ENCODE results near the gene TNNC1. TPM values are rescaled to one million over a fixed set of nuclear protein-coding genes. Genes with fewer than 3 reads are reported as not detected.
A peak's percentile ranks its signal among the peaks of the same experiment; 100 is the strongest.

TNNC1 gene
- 0.13 TPM in 1 of 2 replicates, not detected in the other for total RNA-seq

GRCh38 chr3:52453496-52454249, at the start of gene TNNC1:
Gene TNNC1 (minus strand): TSS chr3:52454041. CDS start chr3:52454015, 26 bp downstream.
- no peak for DNase-seq (ENCODE audit: low read depth in 2 of 2)

GRCh38 chr3:52502808-52503350, 49.0 kb upstream of the TNNC1 start:
- no peak for DNase-seq (ENCODE audit: low read depth in 2 of 2)

- no peak for DNase-seq (ENCODE audit: low read depth in 2 of 2)
Measured at GRCh38 chr3:52502001-52502400, 48.2 kb upstream of the TNNC1 start.

- DNase-seq (ENCODE audit: low read depth in 2 of 2): no peak
Measured at GRCh38 chr3:52501046-52501445, 47.2 kb upstream of the TNNC1 start.

- DNase-seq (ENCODE audit: low read depth in 2 of 2): no peak
Measured at GRCh38 chr3:52498137-52499054, 44.6 kb upstream of the TNNC1 start.

- DNase-seq (ENCODE audit: low read depth in 2 of 2): peak; percentile 69 to 88
Measured at GRCh38 chr3:52495777-52496602, 42.1 kb upstream of the TNNC1 start.

- peak; percentile 92 to 96 for DNase-seq (ENCODE audit: low read depth in 2 of 2)
Measured at GRCh38 chr3:52494886-52495495, 41.1 kb upstream of the TNNC1 start, which contains the start of gene STAB1. Gene STAB1 (plus strand): TSS chr3:52495338. CDS start chr3:52495414, 76 bp downstream.

GRCh38 chr3:52494445-52494844, 40.6 kb upstream of the TNNC1 start:
- no peak for DNase-seq (ENCODE audit: low read depth in 2 of 2)

- DNase-seq (ENCODE audit: low read depth in 2 of 2): no peak
Measured at GRCh38 chr3:52493232-52494017, 39.6 kb upstream of the TNNC1 start.

- DNase-seq (ENCODE audit: low read depth in 2 of 2): no peak
Measured at GRCh38 chr3:52492059-52492458, 38.2 kb upstream of the TNNC1 start.

- DNase-seq (ENCODE audit: low read depth in 2 of 2): peak; percentile 57 to 94
Measured at GRCh38 chr3:52490939-52491526, 37.2 kb upstream of the TNNC1 start.

- DNase-seq (ENCODE audit: low read depth in 2 of 2): peak in 1 of 2 donors; percentile 11
Measured at GRCh38 chr3:52490035-52490938, 36.4 kb upstream of the TNNC1 start.

- DNase-seq (ENCODE audit: low read depth in 2 of 2): no peak
Measured at GRCh38 chr3:52489453-52489852, 35.6 kb upstream of the TNNC1 start.

- no peak for DNase-seq (ENCODE audit: low read depth in 2 of 2)
Measured at GRCh38 chr3:52488746-52489145, 34.9 kb upstream of the TNNC1 start.

- DNase-seq (ENCODE audit: low read depth in 2 of 2): no peak
Measured at GRCh38 chr3:52487788-52488691, 34.2 kb upstream of the TNNC1 start.

- no peak for DNase-seq (ENCODE audit: low read depth in 2 of 2)
Measured at GRCh38 chr3:52487050-52487787, 33.4 kb upstream of the TNNC1 start.

All from dermis microvascular lymphatic vessel endothelial cell (primary cell).